Activated T-cell treated with anti-CD3 and anti-CD28 coated beads, Interleukin-2, amount 50 U/mL, for 48 hours (primary cell): ENCODE measurements around the gene SERPING1.
A peak's percentile ranks its signal among the peaks of the same experiment; 100 is the strongest.

ENCODE experiments used
- DNase-seq, 2 experiments: peaks; one replicate each; pipeline ENCODE4 v3.0.0-alpha.2; 2020

SERPING1 gene

GRCh38 chr11:57657194-57658022 is 59.9 kb downstream of the SERPING1 start, which contains the start of gene CLP1:
TSS of gene CLP1 (plus strand) at chr11:57657762. CDS start at chr11:57659477, 1,715 bp downstream.
- DNase-seq: peak; percentile 99

- DNase-seq: no peak
Measured at GRCh38 chr11:57658023-57658361, 60.5 kb downstream of the SERPING1 start.

GRCh38 chr11:57659669-57660068 is 62.2 kb downstream of the SERPING1 start:
- no peak for DNase-seq

GRCh38 chr11:57662893-57663292 is 65.4 kb downstream of the SERPING1 start:
- DNase-seq: no peak

GRCh38 chr11:57663975-57664374 is 66.5 kb downstream of the SERPING1 start:
- DNase-seq: no peak
